ENCODE results near the gene NELFCD. TPM values are rescaled to one million over a fixed set of nuclear protein-coding genes. Genes with fewer than 3 reads are reported as not detected.

Gene NELFCD
- polyA plus RNA-seq, 1 donor from 2014 or later: 88.7 TPM

DNA sequence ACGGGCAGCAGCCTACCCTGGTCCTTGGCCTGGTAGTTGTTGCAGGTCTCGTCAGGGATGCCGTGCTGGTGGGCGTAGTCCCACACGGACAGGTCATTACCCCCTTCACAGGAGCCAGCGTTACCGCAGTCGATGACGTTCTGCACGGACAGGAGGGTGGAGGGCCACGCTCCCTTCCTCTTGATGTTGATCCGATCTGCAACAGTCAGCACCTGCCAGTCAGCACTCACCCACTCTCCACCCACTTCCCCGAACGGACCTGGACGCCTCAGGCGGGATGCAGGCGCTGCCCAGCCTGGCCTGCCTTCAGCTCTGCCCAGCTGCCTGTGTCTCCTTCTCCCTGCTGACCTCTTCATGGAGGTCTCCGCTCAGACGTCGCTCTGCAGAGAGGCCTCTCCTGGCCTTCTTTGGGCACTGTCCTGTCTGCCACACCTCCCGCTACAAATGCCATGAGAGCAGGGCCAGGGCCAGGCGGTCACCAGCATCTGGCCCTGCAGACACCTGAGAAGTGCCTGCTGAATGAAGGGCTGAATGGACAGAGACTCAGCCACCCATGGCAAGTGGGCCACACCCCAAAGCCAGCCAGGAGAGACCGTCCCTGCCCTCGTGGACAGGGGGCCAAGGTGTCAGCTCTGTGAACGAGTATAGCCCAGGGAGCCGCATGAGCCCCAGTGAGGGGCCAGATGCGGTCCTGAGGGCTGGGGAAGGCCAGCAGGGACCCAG, 20.6 kb downstream of the NELFCD start:
- Histone ChIP-seq H3K36me3 (ENCODE audit: insufficient read depth, low read length) (no peaks in the 10 kb centered on the region), H3K4me3 (ENCODE audit: low read length) (no peak overlapping the region), H3K9ac (ENCODE audit: low read length) (no peak overlapping the region), H3K9me3 (ENCODE audit: low read length) (no peaks in the 10 kb centered on the region), H3K9me2 (ENCODE audit: insufficient read depth, low read length) (no peaks in the 10 kb centered on the region), H3K79me2 (replicated peaks; ENCODE audit: insufficient read depth, low read length) (no peaks in the 10 kb centered on the region), H3K4me2 (ENCODE audit: low read length) (no peak overlapping the region), H4K20me1 (ENCODE audit: insufficient read depth) (no peaks in the 10 kb centered on the region), H2AFZ (ENCODE audit: low read depth, low read length) (no peak overlapping the region), H3K27ac (ENCODE audit: low read length) (no peak overlapping the region), H3K27me3 (ENCODE audit: insufficient read depth, low read depth, low read length) (peaks cover 8% of the 10 kb centered on the region), H3F3A (ENCODE audit: insufficient read depth, low read length, poor library complexity, severe bottlenecking) (no peaks in the 10 kb centered on the region)
- TF ChIP-seq, protein P1, sequence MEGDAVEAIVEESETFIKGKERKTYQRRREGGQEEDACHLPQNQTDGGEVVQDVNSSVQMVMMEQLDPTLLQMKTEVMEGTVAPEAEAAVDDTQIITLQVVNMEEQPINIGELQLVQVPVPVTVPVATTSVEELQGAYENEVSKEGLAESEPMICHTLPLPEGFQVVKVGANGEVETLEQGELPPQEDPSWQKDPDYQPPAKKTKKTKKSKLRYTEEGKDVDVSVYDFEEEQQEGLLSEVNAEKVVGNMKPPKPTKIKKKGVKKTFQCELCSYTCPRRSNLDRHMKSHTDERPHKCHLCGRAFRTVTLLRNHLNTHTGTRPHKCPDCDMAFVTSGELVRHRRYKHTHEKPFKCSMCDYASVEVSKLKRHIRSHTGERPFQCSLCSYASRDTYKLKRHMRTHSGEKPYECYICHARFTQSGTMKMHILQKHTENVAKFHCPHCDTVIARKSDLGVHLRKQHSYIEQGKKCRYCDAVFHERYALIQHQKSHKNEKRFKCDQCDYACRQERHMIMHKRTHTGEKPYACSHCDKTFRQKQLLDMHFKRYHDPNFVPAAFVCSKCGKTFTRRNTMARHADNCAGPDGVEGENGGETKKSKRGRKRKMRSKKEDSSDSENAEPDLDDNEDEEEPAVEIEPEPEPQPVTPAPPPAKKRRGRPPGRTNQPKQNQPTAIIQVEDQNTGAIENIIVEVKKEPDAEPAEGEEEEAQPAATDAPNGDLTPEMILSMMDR (IDR thresholded peaks at IDR 0.05; ENCODE audit: poor library complexity, severe bottlenecking): no peak
- TF ChIP-seq, protein P2, sequence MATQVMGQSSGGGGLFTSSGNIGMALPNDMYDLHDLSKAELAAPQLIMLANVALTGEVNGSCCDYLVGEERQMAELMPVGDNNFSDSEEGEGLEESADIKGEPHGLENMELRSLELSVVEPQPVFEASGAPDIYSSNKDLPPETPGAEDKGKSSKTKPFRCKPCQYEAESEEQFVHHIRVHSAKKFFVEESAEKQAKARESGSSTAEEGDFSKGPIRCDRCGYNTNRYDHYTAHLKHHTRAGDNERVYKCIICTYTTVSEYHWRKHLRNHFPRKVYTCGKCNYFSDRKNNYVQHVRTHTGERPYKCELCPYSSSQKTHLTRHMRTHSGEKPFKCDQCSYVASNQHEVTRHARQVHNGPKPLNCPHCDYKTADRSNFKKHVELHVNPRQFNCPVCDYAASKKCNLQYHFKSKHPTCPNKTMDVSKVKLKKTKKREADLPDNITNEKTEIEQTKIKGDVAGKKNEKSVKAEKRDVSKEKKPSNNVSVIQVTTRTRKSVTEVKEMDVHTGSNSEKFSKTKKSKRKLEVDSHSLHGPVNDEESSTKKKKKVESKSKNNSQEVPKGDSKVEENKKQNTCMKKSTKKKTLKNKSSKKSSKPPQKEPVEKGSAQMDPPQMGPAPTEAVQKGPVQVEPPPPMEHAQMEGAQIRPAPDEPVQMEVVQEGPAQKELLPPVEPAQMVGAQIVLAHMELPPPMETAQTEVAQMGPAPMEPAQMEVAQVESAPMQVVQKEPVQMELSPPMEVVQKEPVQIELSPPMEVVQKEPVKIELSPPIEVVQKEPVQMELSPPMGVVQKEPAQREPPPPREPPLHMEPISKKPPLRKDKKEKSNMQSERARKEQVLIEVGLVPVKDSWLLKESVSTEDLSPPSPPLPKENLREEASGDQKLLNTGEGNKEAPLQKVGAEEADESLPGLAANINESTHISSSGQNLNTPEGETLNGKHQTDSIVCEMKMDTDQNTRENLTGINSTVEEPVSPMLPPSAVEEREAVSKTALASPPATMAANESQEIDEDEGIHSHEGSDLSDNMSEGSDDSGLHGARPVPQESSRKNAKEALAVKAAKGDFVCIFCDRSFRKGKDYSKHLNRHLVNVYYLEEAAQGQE (IDR thresholded peaks at IDR 0.05; ENCODE audit: borderline replicate concordance): no peak
- no peak for TF ChIP-seq RAD21 (conservative IDR thresholded peaks at IDR 0.05)
- TF ChIP-seq TAF1 (IDR thresholded peaks at IDR 0.05; ENCODE audit: low read depth): no peak
- TF ChIP-seq SMC3 (conservative IDR thresholded peaks at IDR 0.05; ENCODE audit: poor library complexity): no peak
- no peak for TF ChIP-seq POLR2AphosphoS5 (IDR thresholded peaks at IDR 0.05)
- TF ChIP-seq EZH2 (IDR thresholded peaks at IDR 0.05; ENCODE audit: borderline replicate concordance, insufficient read depth, low read length, poor library complexity, severe bottlenecking): no peak
- TF ChIP-seq EP300 (conservative IDR thresholded peaks at IDR 0.05; ENCODE audit: poor library complexity, severe bottlenecking): no peak
- no peak for TF ChIP-seq MXI1 (conservative IDR thresholded peaks at IDR 0.05; ENCODE audit: poor library complexity, severe bottlenecking)

- no peak overlapping the region for H3K9ac ChIP-seq (ENCODE audit: low read length)
These were observed 21.3 kb downstream of the NELFCD start for GRCh38 chr20:59002388-59002787.

More at GRCh38 chr20:59002388-59002787, 21.3 kb downstream of the NELFCD start:
- Histone ChIP-seq H3K27me3 (ENCODE audit: insufficient read depth, low read depth, low read length) (peaks cover 10% of the 10 kb centered on the region), H3K9me3 (ENCODE audit: low read length) (no peaks in the 10 kb centered on the region), H3K4me2 (ENCODE audit: low read length) (no peak overlapping the region), H3K79me2 (replicated peaks; ENCODE audit: insufficient read depth, low read length) (no peaks in the 10 kb centered on the region), H3K27ac (ENCODE audit: low read length) (no peak overlapping the region), H4K20me1 (ENCODE audit: insufficient read depth) (no peaks in the 10 kb centered on the region), H3K36me3 (ENCODE audit: insufficient read depth, low read length) (no peaks in the 10 kb centered on the region), H3K4me3 (ENCODE audit: low read length) (no peak overlapping the region), H3K9me2 (ENCODE audit: insufficient read depth, low read length) (no peaks in the 10 kb centered on the region), H2AFZ (ENCODE audit: low read depth, low read length) (no peak overlapping the region), H3F3A (ENCODE audit: insufficient read depth, low read length, poor library complexity, severe bottlenecking) (no peaks in the 10 kb centered on the region)
- TF ChIP-seq MXI1 (conservative IDR thresholded peaks at IDR 0.05; ENCODE audit: poor library complexity, severe bottlenecking): no peak
- TF ChIP-seq, protein P1 (IDR thresholded peaks at IDR 0.05; ENCODE audit: poor library complexity, severe bottlenecking): no peak
- TF ChIP-seq SMC3 (conservative IDR thresholded peaks at IDR 0.05; ENCODE audit: poor library complexity): no peak
- TF ChIP-seq EZH2 (IDR thresholded peaks at IDR 0.05; ENCODE audit: borderline replicate concordance, insufficient read depth, low read length, poor library complexity, severe bottlenecking): no peak
- TF ChIP-seq, protein P2 (IDR thresholded peaks at IDR 0.05; ENCODE audit: borderline replicate concordance): no peak
- TF ChIP-seq EP300 (conservative IDR thresholded peaks at IDR 0.05; ENCODE audit: poor library complexity, severe bottlenecking): no peak
- no peak for TF ChIP-seq TAF1 (IDR thresholded peaks at IDR 0.05; ENCODE audit: low read depth)
- TF ChIP-seq POLR2AphosphoS5 (IDR thresholded peaks at IDR 0.05): no peak
- TF ChIP-seq RAD21 (conservative IDR thresholded peaks at IDR 0.05): no peak
